Nephron progenitor cell (in vitro differentiated cells): ENCODE measurements around the gene DISP3.

Experiments
- DNase-seq: peaks from one replicate; pipeline ENCODE4 v3.0.0; 2021
- H3K27ac Mint-ChIP-seq: 2 replicates; pipeline ENCODE4 v1.8.0; 2021; ENCODE audit warnings: mild to moderate bottlenecking, moderate library complexity, mixed read lengths
- H3K27me3 Mint-ChIP-seq: 2 replicates; pipeline ENCODE4 v1.8.0; 2021; ENCODE audit warnings: mild to moderate bottlenecking, low read depth, mixed read lengths; ENCODE audit not compliant: poor library complexity
- H3K36me3 Mint-ChIP-seq: 2 replicates; pipeline ENCODE4 v1.8.0; 2021; ENCODE audit warnings: low read depth, mixed read lengths
- H3K4me1 Mint-ChIP-seq: 2 replicates; pipeline ENCODE4 v1.8.0; 2021; ENCODE audit warnings: mixed read lengths
- H3K4me3 Mint-ChIP-seq: 2 replicates; pipeline ENCODE4 v1.8.0; 2021; ENCODE audit warnings: mild to moderate bottlenecking, moderate library complexity, mixed read lengths
- H3K9me3 Mint-ChIP-seq: 2 replicates; pipeline ENCODE4 v1.8.0; 2021; ENCODE audit warnings: mild to moderate bottlenecking, moderate library complexity, mixed read lengths
- CTCF ChIP-seq: fragments of 200-600 bp; sonication (generic); IDR thresholded peaks from 2 replicates; pipeline ENCODE4 v1.5.0; 2021; ENCODE audit warnings: antibody characterized with exemption

Gene DISP3

GRCh38 chr1:11535316-11535715 lies 56.4 kb downstream of the DISP3 start:
- Mint-ChIP-seq H3K4me1 (no peaks in the 10 kb centered on the region), H3K27ac (no peak overlapping the region), H3K27me3 (peaks cover 19% of the 10 kb centered on the region), H3K36me3 (no peaks in the 10 kb centered on the region), H3K4me3 (no peak overlapping the region), H3K9me3 (no peaks in the 10 kb centered on the region)
- TF ChIP-seq CTCF: no peak
- no peak for DNase-seq

GRCh38 chr1:11535761-11536572 lies 57.0 kb downstream of the DISP3 start:
- no peaks in the 10 kb centered on the region for H3K9me3 Mint-ChIP-seq
- no peak for TF ChIP-seq CTCF

DNA sequence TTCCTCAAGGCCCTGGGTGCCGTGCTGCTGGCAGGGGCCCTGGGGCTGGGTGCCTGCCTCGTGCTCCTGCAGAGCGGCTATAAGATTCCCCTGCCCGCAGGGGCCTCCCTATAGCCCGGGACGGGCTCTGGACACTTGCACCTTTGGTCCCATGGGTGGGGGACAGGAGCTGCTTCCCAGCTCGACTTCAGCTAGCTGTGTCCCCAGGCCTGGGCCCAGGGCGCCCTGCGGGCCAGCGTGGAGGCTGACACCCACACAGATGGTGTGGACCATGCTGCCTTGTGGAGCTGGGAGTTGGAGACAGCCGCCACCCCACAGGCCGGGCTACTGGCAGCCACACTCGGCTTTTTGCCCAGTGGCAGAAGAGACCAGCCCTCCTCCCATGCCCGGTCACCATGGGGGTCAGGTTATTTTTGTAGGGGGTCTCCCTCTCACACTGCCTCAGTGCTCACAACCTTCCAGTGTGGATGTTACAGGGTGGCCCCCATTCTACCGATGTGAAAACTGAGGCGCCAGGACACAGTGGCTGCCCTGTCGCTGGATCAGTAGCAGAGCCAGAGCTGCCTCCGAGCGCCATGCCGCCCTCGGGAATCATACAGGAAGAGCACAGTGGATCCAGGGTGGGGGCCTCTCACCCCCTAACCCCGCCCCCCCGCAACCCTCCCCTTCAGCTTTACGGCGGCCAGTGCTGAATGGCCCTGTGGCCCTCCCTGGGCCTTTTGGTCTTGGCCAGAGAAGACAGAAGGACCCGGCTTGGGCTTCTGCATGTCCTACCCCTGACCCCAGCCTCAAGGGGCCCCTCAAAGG lies 57.8 kb downstream of the DISP3 start:
- H3K4me3 Mint-ChIP-seq: no peak overlapping the region
- no peak for TF ChIP-seq CTCF
- peaks cover 26% of the 10 kb centered on the region for H3K27me3 Mint-ChIP-seq
- H3K4me1 Mint-ChIP-seq: no peaks in the 10 kb centered on the region
- H3K27ac Mint-ChIP-seq: no peak overlapping the region
- no peak for DNase-seq
- H3K9me3 Mint-ChIP-seq: no peaks in the 10 kb centered on the region
- H3K36me3 Mint-ChIP-seq: no peaks in the 10 kb centered on the region

More at GRCh38 chr1:11535761-11536572, 57.0 kb downstream of the DISP3 start:
- no peak for DNase-seq
- Mint-ChIP-seq H3K27ac (no peak overlapping the region), H3K4me3 (no peak overlapping the region), H3K4me1 (no peaks in the 10 kb centered on the region), H3K36me3 (no peaks in the 10 kb centered on the region), H3K27me3 (peaks cover 21% of the 10 kb centered on the region)

GRCh38 chr1:11537380-11537764 lies 58.4 kb downstream of the DISP3 start:
- peaks cover 32% of the 10 kb centered on the region for H3K27me3 Mint-ChIP-seq
- no peak overlapping the region for H3K4me3 Mint-ChIP-seq
- TF ChIP-seq CTCF: no peak
- no peaks in the 10 kb centered on the region for H3K9me3 Mint-ChIP-seq
- no peaks in the 10 kb centered on the region for H3K36me3 Mint-ChIP-seq
- no peak overlapping the region for H3K27ac Mint-ChIP-seq
- DNase-seq: no peak
- H3K4me1 Mint-ChIP-seq: no peaks in the 10 kb centered on the region

GRCh38 chr1:11537854-11538591 lies 59.1 kb downstream of the DISP3 start:
- Mint-ChIP-seq H3K27me3 (peaks cover 37% of the 10 kb centered on the region), H3K36me3 (no peaks in the 10 kb centered on the region), H3K27ac (no peak overlapping the region), H3K9me3 (no peaks in the 10 kb centered on the region), H3K4me1 (no peaks in the 10 kb centered on the region), H3K4me3 (no peak overlapping the region)
- TF ChIP-seq CTCF: no peak
- DNase-seq: no peak
